ENCODE results near the gene YAP1. TPM values are rescaled to one million over a fixed set of nuclear protein-coding genes. Genes with fewer than 3 reads are reported as not detected.
"Not testable (repeated sequence)": the region's sequence is repeated elsewhere in the genome, so short reads cannot be mapped to it uniquely, and the experiment has no call there.

The YAP1 gene
- total and polyA plus RNA-seq, 3 donors from 2014 or later: 44.2 to 144 (median 110) TPM

- TF ChIP-seq, protein P1, sequence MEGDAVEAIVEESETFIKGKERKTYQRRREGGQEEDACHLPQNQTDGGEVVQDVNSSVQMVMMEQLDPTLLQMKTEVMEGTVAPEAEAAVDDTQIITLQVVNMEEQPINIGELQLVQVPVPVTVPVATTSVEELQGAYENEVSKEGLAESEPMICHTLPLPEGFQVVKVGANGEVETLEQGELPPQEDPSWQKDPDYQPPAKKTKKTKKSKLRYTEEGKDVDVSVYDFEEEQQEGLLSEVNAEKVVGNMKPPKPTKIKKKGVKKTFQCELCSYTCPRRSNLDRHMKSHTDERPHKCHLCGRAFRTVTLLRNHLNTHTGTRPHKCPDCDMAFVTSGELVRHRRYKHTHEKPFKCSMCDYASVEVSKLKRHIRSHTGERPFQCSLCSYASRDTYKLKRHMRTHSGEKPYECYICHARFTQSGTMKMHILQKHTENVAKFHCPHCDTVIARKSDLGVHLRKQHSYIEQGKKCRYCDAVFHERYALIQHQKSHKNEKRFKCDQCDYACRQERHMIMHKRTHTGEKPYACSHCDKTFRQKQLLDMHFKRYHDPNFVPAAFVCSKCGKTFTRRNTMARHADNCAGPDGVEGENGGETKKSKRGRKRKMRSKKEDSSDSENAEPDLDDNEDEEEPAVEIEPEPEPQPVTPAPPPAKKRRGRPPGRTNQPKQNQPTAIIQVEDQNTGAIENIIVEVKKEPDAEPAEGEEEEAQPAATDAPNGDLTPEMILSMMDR (IDR thresholded peaks at IDR 0.05): no peak
- TF ChIP-seq POLR2A (IDR thresholded peaks at IDR 0.05): no peak
- Histone ChIP-seq H3K36me3 (ENCODE audit: low read depth, missing control alignments) (no peaks in the 10 kb centered on the region), H3K9me3 (no peaks in the 10 kb centered on the region), H3K4me3 (no peak overlapping the region), H3K27ac (no peak overlapping the region), H3K4me1 (no peaks in the 10 kb centered on the region), H3K27me3 (no peaks in the 10 kb centered on the region)
- WGBS, 2 donors: 42 to 56% methylated on average over 1 of the region's 1 CpG
- intact Hi-C loops (cut with DNase I; ENCODE audit: low total_unique reads): no loop called here
- no peak for DNase-seq
These were observed 84.7 kb downstream of the YAP1 start for GRCh38 chr11:102194990-102195389.

DNA sequence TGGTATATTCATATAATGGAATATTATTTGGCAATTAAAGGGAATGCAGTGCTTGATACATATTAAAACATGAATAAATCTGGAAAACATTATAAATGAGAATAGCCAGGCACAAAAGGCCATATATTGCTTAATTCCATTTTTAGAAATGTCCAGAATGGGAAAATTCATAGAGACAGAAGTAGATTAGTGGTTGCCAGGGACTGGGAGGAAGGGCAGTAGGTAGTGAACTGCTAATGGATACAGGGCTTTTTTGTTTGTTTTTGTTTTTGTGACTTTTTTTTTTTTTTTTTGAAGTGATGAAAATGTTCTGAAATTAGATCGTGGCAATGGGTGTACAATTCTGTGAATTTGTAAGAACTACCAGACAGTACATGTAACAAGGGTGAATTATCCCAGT is 86.1 kb downstream of the YAP1 start:
- Histone ChIP-seq H3K36me3 (ENCODE audit: low read depth, missing control alignments) (no peaks in the 10 kb centered on the region), H3K27me3 (no peaks in the 10 kb centered on the region), H3K4me3 (no peak overlapping the region), H3K9me3 (no peaks in the 10 kb centered on the region), H3K27ac (no peak overlapping the region), H3K4me1 (no peaks in the 10 kb centered on the region)
- intact Hi-C loops (cut with DNase I; ENCODE audit: low total_unique reads): no loop called here
- 77 to 87% methylated on average over 1 of the region's 1 CpG for WGBS, 2 donors
- no peak for DNase-seq
- TF ChIP-seq, protein P1 (IDR thresholded peaks at IDR 0.05): no peak
- no peak for TF ChIP-seq POLR2A (IDR thresholded peaks at IDR 0.05)

DNA sequence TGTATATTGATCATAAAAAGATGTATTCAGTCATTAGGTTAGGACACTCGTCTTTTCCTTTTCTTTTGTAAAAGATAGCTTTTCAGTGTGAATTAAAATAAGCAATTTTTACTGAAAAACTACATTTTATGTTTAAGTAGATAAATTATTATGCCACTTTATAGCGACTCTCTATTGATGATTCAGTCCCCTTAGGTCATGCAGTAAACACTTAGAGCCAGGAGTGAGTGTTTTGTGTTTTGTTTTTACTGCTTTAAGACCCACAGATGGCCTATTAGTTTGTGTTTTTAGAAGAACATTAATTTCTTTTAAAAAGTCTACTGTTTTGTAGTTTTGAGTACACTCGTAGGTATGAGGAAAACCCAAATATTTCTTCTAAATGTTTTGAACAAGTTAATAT is 86.6 kb downstream of the YAP1 start:
- DNase-seq: no peak
- H3K27ac ChIP-seq: no peak overlapping the region
- H3K27me3 ChIP-seq: no peaks in the 10 kb centered on the region
- H3K4me3 ChIP-seq: no peak overlapping the region
- H3K36me3 ChIP-seq (ENCODE audit: low read depth, missing control alignments): no peaks in the 10 kb centered on the region
- WGBS, 2 donors: 78 to 79% methylated on average over 3 of the region's 3 CpGs
- TF ChIP-seq, protein P1 (IDR thresholded peaks at IDR 0.05): no peak
- TF ChIP-seq POLR2A (IDR thresholded peaks at IDR 0.05): no peak
- H3K4me1 ChIP-seq: no peaks in the 10 kb centered on the region
- H3K9me3 ChIP-seq: no peaks in the 10 kb centered on the region
- intact Hi-C loops (cut with DNase I; ENCODE audit: low total_unique reads): no loop called here

- WGBS, 2 donors: 73% methylated on average over 2 of the region's 2 CpGs
- no peaks in the 10 kb centered on the region for H3K36me3 ChIP-seq (ENCODE audit: low read depth, missing control alignments)
- H3K4me3 ChIP-seq: no peak overlapping the region
- intact Hi-C loops (cut with DNase I; ENCODE audit: low total_unique reads): no loop called here
- H3K4me1 ChIP-seq: no peaks in the 10 kb centered on the region
- no peak for DNase-seq
- no peaks in the 10 kb centered on the region for H3K9me3 ChIP-seq
- no peaks in the 10 kb centered on the region for H3K27me3 ChIP-seq
- H3K27ac ChIP-seq: no peak overlapping the region
- TF ChIP-seq POLR2A (IDR thresholded peaks at IDR 0.05): no peak
- TF ChIP-seq, protein P1 (IDR thresholded peaks at IDR 0.05): no peak
These were observed 87.5 kb downstream of the YAP1 start for GRCh38 chr11:102197670-102198139.

GRCh38 chr11:102199673-102200072 is 89.4 kb downstream of the YAP1 start:
- H3K36me3 ChIP-seq (ENCODE audit: low read depth, missing control alignments): no peaks in the 10 kb centered on the region
- intact Hi-C loops (cut with DNase I; ENCODE audit: low total_unique reads): no loop called here
- WGBS, 2 donors: 90 to 93% methylated on average over 2 of the region's 2 CpGs
- H3K9me3 ChIP-seq: no peaks in the 10 kb centered on the region
- no peak overlapping the region for H3K4me3 ChIP-seq
- H3K27ac ChIP-seq: no peak overlapping the region
- H3K4me1 ChIP-seq: no peaks in the 10 kb centered on the region
- no peak for DNase-seq
- H3K27me3 ChIP-seq: no peaks in the 10 kb centered on the region
- TF ChIP-seq POLR2A (IDR thresholded peaks at IDR 0.05): no peak
- TF ChIP-seq, protein P1 (IDR thresholded peaks at IDR 0.05): no peak

DNA sequence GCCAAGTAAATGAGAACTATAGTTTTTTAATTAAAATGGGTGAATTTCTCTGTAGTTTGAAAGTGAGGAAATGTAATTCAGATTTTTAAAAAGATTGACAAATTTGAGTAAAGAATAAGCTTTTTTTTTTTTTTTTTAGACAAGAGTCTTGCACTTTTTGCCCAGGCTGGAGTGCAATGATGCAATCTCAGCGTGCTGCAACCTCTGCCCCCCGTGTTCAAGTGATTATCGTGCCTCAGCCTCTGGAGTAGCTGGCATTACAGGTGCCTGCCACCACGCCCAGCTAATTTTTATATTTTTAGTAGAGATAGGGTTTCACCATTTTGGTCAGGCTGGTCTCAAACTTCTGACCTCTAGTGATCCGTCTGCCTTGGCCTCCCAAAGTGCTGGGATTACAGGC is 90.1 kb downstream of the YAP1 start:
- H3K27me3 ChIP-seq; intact Hi-C loops (cut with DNase I; ENCODE audit: low total_unique reads); H3K9me3 ChIP-seq; H3K4me3 ChIP-seq; H3K36me3 ChIP-seq (ENCODE audit: low read depth, missing control alignments); H3K4me1 ChIP-seq; DNase-seq; H3K27ac ChIP-seq: not testable (repeated sequence)
- WGBS, 2 donors: 88 to 94% methylated on average over 5 of the region's 5 CpGs
